ENCODE data around the gene HLA-DOB.
"Not testable (repeated sequence)": the region's sequence is repeated elsewhere in the genome, so short reads cannot be mapped to it uniquely, and the experiment has no call there.

The HLA-DOB gene

DNA sequence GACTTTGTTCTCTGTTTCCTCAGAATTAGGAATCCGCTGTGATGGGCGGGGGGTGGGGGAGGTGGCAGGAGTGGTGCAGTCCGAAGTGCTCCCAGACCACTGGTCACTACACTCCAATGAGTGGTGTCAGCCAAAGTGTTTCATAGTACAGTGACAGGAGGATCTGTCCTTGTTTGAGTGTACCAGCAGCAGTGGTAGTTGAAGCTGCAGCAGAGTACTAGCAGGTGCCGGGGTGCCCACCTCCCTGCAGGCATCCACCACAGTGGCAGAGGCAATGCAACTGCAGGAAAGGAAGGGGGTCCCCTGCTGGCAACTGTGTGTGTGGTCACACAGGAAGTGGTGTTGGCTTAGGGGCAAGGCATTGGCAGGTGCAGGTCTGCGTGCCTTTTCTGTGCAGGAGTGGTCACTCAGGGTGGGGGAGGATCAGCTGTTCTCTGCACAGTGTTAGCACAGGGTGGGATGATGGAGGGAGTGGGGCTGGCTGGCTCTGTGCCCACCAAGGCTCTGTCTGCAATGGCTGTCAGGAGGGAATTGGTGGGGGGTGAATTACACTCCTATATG is 9.7 kb downstream of the HLA-DOB start:
- no peak for DNase-seq

DNA sequence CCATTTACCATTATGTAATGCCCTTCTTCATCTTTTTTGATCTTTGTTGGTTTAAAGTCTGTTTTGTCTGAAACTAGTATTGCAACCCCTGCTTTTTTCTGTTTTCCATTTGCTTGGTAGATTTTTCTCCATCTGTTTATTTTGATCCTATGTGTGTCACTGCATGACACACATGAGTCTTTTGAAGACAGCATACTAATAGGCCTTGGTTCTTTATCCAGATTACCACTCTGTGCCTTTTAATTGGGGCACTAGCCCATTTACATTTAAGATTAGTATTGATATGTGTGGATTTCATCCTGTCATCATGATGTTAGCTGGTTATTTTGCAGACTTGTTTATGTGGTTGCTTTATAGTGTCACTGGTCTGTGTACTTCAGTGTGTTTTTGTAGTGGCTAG is 11.4 kb downstream of the HLA-DOB start:
- not testable (repeated sequence) for DNase-seq

- no peak for DNase-seq
Measured at GRCh38 chr6:32803416-32803815, 13.4 kb downstream of the HLA-DOB start.

DNA sequence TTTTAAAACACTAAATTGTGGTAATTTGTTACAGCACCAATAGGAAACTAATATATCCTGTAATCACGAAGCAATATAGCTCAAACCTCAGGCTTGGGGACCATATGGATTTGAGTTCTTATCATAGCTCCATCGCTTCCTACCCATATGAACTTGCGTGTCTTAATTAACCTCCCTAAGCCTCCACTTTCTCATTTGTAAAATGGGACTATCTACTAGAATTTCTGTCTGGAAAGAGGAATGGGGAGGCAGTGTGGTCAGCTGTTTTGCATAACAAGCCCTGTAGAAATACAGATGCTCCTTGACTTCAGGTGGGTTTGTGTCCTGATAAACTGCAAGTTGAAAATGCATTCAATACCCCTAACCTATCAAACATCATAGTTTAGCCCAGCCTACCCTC is 17.1 kb downstream of the HLA-DOB start:
- DNase-seq: no peak

DNA sequence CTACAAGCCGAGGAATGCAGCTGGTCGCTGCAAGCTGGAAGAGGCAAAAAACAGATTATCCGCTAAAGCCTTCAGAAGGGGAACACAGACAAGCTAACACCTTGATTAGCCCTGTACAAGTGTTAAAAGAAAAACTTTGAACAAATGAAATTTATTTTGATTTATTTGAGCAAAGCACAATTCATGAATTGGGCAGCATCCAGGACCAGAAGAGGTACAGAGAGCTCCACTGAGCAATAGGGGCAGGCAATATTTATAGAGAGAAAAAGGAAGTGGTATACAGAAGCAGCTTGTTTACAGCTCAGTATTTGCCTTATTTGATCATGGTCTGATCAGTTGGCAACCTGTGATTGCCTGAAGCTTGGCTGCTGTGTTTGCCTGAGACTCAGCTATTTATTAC is 17.6 kb downstream of the HLA-DOB start:
- no peak for DNase-seq

DNA sequence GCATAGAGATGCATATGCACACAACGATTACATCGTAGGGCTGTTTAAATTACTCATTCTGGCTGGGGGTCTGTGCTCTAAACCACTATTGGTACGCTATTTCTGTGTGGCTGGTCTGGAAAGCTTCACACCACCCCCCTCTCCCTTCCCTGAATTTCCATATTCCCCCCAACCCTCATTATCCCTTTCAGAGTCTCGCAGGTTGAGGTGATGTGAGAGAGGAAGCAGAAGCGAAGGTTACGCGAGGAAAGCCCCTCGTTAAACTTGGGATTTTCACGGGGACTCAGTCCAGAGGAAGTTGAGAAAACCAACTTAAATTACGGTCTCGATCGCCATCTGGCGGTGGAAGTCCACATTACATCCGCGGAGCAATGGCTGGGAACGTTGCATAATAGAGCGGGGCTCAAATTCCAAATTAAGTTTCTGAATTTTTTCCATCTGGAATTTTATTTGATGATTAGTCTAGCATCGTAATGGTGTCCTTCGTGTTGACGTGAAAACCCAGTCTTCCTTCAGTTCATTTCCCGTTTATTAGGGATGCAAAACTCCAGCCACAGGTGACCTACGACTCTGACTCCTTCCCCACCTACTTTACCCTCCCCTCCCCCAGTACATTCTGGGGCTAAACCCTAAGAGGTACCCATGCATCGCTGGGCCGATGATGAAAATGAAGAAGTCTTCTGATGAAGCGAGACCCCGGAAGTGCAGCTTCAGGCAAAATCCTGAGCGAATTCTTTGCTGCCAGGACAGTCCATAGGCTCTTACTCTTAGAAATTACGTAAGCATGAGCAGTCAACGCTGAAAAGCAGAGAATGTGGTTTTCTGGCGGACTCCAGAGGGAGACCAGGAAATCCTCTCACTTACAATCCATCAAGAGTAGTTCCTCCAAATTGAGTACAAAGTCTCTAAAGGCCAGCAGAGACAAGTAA is 19.7 kb downstream of the HLA-DOB start:
- DNase-seq: peak; percentile 84

GRCh38 chr6:32794510-32794909 is 22.3 kb downstream of the HLA-DOB start:
- no peak for DNase-seq

GRCh38 chr6:32792901-32793435 is 23.8 kb downstream of the HLA-DOB start:
- DNase-seq: no peak

DNA sequence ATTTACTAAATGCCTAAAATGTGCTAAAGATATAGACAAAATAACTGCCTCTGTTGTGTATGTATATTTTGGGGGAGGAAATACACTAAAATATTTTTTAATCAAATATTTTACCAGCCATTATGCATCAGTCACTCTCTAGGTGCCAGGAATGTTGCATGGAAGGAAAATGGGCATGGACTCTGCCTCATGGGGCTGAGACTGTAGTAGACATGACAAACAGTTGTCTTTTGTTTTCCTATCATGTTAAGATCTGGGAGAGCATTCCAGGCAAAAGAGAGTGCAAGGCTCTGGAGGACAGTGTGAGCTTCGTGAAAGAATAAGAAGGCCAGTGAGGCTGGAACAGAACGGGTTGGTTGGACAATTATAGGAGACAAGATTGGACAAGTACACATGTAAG is 26.5 kb downstream of the HLA-DOB start:
- DNase-seq: no peak

DNA sequence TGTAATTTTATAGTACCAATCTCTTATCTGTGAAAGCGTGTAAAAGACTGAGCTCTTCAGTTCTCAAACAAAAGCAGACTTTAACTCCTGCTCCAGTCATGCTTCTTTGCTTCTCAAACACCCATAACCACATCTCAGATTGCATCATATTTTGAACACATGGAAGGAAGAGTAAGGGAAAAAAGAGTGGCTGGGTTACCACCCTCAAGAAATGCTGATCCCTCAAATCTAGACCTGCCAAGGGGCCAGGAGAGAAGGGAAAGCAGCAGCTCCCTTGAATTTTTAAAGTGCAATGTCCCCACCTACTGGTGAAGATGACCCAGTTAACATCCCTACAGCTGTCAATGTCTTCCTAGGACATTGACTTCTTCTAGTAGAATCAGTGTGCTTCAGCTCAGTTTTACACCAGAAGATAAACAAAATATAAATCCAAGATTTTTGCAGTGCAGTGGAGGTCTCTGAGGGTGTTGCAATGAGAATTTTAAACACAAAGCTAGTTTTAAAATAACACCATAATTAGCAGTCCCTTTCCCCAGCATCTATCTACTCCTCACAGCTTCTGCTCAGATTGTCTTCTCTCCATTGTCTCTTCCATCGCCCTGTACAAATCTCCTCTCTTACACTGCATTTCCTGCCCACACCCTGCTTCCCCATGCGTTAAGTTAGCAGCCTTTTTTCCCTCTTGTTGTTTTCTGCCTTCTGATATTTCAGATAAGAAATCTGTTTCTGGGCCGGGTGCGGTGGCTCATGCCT is 30.8 kb downstream of the HLA-DOB start:
- no peak for DNase-seq

GRCh38 chr6:32782923-32783322 is 33.9 kb downstream of the HLA-DOB start:
- not testable (repeated sequence) for DNase-seq

DNA sequence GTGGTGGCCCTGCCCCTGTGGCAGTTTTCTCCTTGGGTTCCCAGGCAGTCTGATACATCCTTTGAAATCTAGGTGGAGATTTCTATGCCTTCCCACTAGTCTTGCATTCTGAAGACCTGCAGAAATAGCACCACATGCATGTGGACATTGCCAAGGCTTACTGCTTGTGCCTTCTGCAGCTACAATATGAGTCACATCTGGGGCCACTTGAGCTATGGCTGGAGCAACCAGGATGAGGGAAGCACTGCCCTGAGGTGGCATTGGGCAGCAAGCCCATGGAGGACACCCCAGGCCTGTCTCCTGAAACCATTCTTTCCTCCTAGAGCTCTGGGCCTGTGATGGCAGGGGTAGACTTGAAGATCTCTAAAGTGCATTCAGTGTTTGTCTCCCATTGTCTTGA is 37.8 kb downstream of the HLA-DOB start:
- DNase-seq: no peak

DNA sequence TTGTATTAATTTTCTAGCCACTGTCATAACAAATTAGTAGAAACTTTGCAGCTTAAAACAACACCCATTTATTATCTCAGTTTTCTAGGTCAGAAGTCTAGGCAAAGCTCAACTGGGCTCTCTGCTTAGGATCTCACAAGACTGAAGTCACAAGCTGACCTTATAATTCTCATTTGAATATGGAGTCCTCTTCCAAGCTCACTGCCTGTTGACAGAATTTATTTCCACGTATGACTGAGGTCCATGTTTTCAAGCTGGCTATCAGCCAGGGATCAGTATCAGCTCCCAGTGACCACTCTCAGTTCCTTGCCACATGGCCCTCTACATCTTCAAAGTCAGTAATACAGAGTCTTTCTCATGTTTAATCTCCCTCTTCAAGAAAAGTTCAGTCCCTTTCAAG is 41.7 kb downstream of the HLA-DOB start:
- no peak for DNase-seq

- DNase-seq: no peak
Measured at GRCh38 chr6:32774426-32774825, 42.4 kb downstream of the HLA-DOB start.

GRCh38 chr6:32772656-32773055 is 44.1 kb downstream of the HLA-DOB start:
- no peak for DNase-seq

- DNase-seq: no peak
Measured at GRCh38 chr6:32764048-32764447, 52.8 kb downstream of the HLA-DOB start.

GRCh38 chr6:32763421-32763820 is 53.4 kb downstream of the HLA-DOB start, which contains the start of gene HLA-DQB2:
TSS of gene HLA-DQB2 (minus strand) at chr6:32763532. CDS start at chr6:32763470, 62 bp downstream.
- no peak for DNase-seq
